ENCODE measurements around the gene LGALS8.

DNA sequence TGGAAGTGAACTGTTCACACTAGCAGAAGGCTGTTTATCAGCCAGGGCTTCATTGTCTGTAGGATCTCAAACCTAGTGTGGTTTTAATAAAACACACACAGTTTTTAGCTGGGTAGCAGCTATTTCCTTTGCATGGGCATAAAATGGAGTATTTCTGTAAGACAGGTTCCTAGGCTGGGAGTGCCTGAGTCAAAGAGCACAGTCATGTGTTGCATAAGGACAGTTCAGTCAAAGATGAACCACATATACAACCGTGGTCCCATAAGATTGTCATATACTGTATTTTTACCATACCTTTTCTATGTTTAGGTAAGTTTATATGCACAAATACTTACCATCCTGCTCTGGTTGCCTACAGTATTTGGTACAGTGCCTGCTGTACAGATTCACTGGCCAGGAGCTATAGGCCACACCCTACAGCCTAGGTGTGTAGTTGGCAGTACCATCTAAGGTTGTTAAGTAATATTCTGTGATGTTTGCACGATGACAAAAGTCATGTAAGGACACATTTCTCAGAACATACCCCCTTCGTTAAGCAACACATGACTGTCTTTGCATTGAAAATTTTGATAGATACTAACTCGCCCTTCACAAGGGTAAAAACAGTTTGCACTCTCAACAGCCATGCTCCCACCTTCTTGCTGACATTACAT lies 17.2 kb downstream of the LGALS8 start:
- TF ChIP-seq ZNF274 (IDR thresholded peaks at IDR 0.05; ENCODE audit: low read depth, low read length) = no peak
- TF ChIP-seq YY1 (IDR thresholded peaks at IDR 0.05; ENCODE audit: insufficient read depth, insufficient read length) = no peak

All from NT2/D1 (cell line).